K562 (cell line): Measurements from ENCODE around the gene EFCAB12.

ENCODE experiments used
- POLR2A ChIP-seq: fragments of 450-650 bp; conservative IDR thresholded peaks from 2 replicates; pipeline ENCODE4 v1.6.1; 2016
- RHOXF2B ChIP-seq: fragments of 250-450 bp; sonication (Bioruptor Pico); conservative IDR thresholded peaks from 2 replicates; pipeline ENCODE4 v1.5.1; 2021
- TF ChIP-seq, protein P1 (sequence below): fragments of 450-650 bp; formaldehyde crosslinking; IDR thresholded peaks from 2 replicates; pipeline ENCODE4 v1.4.0; 2020; ENCODE audit warnings: mild to moderate bottlenecking, mixed read lengths

DNA sequence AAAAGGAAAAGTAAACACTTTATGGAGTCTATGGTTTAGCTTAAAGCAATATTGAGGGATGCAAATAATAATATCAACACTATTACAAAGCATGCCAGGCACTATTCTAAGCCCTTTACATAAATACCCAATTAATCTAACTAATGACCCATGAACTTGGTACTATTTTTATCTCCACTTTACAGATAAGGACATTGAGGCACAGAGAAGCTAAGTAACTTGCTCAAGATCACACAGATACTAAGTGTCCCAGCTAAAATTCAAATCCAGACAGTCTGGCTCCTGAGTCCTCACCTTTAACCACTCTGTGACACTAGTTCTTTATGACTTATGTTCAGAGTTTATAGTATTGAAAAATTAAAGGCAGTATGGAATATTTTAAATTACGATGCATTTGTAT, 5.7 kb upstream of the EFCAB12 start:
- TF ChIP-seq RHOXF2B (CRISPR knock-in tag) (no peak), POLR2A (no peak)
- TF ChIP-seq, protein P1, sequence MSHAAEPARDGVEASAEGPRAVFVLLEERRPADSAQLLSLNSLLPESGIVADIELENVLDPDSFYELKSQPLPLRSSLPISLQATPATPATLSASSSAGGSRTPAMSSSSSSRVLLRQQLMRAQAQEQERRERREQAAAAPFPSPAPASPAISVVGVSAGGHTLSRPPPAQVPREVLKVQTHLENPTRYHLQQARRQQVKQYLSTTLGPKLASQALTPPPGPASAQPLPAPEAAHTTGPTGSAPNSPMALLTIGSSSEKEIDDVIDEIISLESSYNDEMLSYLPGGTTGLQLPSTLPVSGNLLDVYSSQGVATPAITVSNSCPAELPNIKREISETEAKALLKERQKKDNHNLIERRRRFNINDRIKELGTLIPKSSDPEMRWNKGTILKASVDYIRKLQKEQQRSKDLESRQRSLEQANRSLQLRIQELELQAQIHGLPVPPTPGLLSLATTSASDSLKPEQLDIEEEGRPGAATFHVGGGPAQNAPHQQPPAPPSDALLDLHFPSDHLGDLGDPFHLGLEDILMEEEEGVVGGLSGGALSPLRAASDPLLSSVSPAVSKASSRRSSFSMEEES: no peak
